Aortic smooth muscle cell (primary cell): ENCODE results near the gene PROX2. TPM values are rescaled to one million over a fixed set of nuclear protein-coding genes. Genes with fewer than 3 reads are reported as not detected.

ENCODE experiments used
- total RNA-seq: library from RNA; depleted of rRNA; stranded (reverse); fragments of >200 nt; gene quantifications from 2 replicates; pipeline ENCODE4 v1.2.3, GENCODE V29; 2014

Gene PROX2
- not detected in 2 replicates for total RNA-seq

GRCh38 chr14:74875941-74876913, at the start of gene PROX2:
PROX2 (minus strand) TSS chr14:74876145; CDS start chr14:74863834, 12,311 bp downstream.

GRCh38 chr14:74922752-74923401, 46.9 kb upstream of the PROX2 start, which contains the start of gene RPS6KL1:
RPS6KL1 (minus strand) TSS chr14:74923260; CDS start chr14:74921541, 1,719 bp downstream.

GRCh38 chr14:74881431-74882102, 5.6 kb upstream of the PROX2 start, which contains the start of gene DLST:
DLST (plus strand) TSS chr14:74881916; CDS start chr14:74881954, 38 bp downstream.

Other genes with a start within 250 kb of the PROX2 start
- 21.6 and 28.0 TPM in 2 replicates for gene AREL1, start 163.1 kb downstream of the PROX2 start, total RNA-seq
- 30.6 and 44.7 TPM in 2 replicates for gene FCF1, start 163.0 kb downstream of the PROX2 start, total RNA-seq
- gene YLPM1, start 112.8 kb downstream of the PROX2 start, total RNA-seq = 23.8 and 33.7 TPM in 2 replicates
- 55.4 and 62.0 TPM in 2 replicates for gene DLST, start 5.8 kb upstream of the PROX2 start, total RNA-seq
- gene RPS6KL1, start 47.1 kb upstream of the PROX2 start, total RNA-seq = 0.99 and 1.6 TPM in 2 replicates
- gene PGF, start 79.5 kb upstream of the PROX2 start, total RNA-seq = 15.2 and 33.0 TPM in 2 replicates
- gene EIF2B2, start 126.8 kb upstream of the PROX2 start, total RNA-seq = 51.4 and 74.4 TPM in 2 replicates
- 23.7 and 29.3 TPM in 2 replicates for gene MLH3, start 175.3 kb upstream of the PROX2 start, total RNA-seq
- gene ACYP1, start 187.9 kb upstream of the PROX2 start, total RNA-seq = 7.3 and 9.8 TPM in 2 replicates
- gene ZC2HC1C, start 193.5 kb upstream of the PROX2 start, total RNA-seq = 0.99 and 1.1 TPM in 2 replicates